Fibroblast of mammary gland (primary cell): ENCODE measurements around the gene PTPRK.

Experiments
- DNase-seq: peaks from one replicate; pipeline ENCODE4 v3.0.0-alpha.2; 2010; ENCODE audit warnings: low read depth
- H3K4me3 ChIP-seq: 2 replicates; pipeline ENCODE4 v1.5.1; 2011; ENCODE audit warnings: low read depth, mild to moderate bottlenecking, low read length, moderate library complexity; ENCODE audit not compliant: control insufficient read depth
- CTCF ChIP-seq: conservative IDR thresholded peaks from 2 replicates; pipeline ENCODE4 v1.5.1; 2011; ENCODE audit warnings: low read depth, low read length, inconsistent platforms; ENCODE audit not compliant: control insufficient read depth, insufficient read depth

The PTPRK gene

GRCh38 chr6:128417698-128418097 is 102.7 kb downstream of the PTPRK start:
- TF ChIP-seq CTCF = no peak
- DNase-seq = no peak
- no peak overlapping the region for H3K4me3 ChIP-seq

- TF ChIP-seq CTCF = no peak
- no peak for DNase-seq
These were observed 105.0 kb downstream of the PTPRK start for GRCh38 chr6:128415387-128415786.

GRCh38 chr6:128414943-128415342 is 105.5 kb downstream of the PTPRK start:
- peak; percentile 17 for DNase-seq
- no peak for TF ChIP-seq CTCF
- no peak overlapping the region for H3K4me3 ChIP-seq

More at GRCh38 chr6:128415387-128415786, 105.0 kb downstream of the PTPRK start:
- H3K4me3 ChIP-seq = no peak overlapping the region

GRCh38 chr6:128413291-128413690 is 107.1 kb downstream of the PTPRK start:
- no peak for TF ChIP-seq CTCF
- DNase-seq = no peak
- no peak overlapping the region for H3K4me3 ChIP-seq

- DNase-seq = no peak
- no peak for TF ChIP-seq CTCF
- no peak overlapping the region for H3K4me3 ChIP-seq
These were observed 107.7 kb downstream of the PTPRK start for GRCh38 chr6:128412680-128413079.

- no peak for DNase-seq
- no peak overlapping the region for H3K4me3 ChIP-seq
- no peak for TF ChIP-seq CTCF
These were observed 109.8 kb downstream of the PTPRK start for GRCh38 chr6:128410584-128410983.

- H3K4me3 ChIP-seq = no peak overlapping the region
- no peak for TF ChIP-seq CTCF
- no peak for DNase-seq
These were observed 111.4 kb downstream of the PTPRK start for GRCh38 chr6:128409003-128409402.
